Measurements from ENCODE around the gene OGDH.

Gene OGDH

GRCh38 chr7:44633254-44634186 is 27.1 kb downstream of the OGDH start:
- Histone ChIP-seq H3K4me3 (ENCODE audit: severe bottlenecking) (no peak overlapping the region), H3K27me3 (ENCODE audit: insufficient read depth, poor library complexity, severe bottlenecking) (no peaks in the 10 kb centered on the region), H3K27ac (ENCODE audit: poor library complexity, severe bottlenecking) (peak overlapping the region; percentile 47), H3K36me3 (ENCODE audit: low read depth) (peaks cover 25% of the 10 kb centered on the region), H3K9me3 (ENCODE audit: severe bottlenecking) (no peaks in the 10 kb centered on the region), H3K4me1 (ENCODE audit: insufficient read depth, poor library complexity, severe bottlenecking) (peaks cover 22% of the 10 kb centered on the region)
- DNase-seq (ENCODE audit: low spot score): no peak
- no peak for TF ChIP-seq CTCF (IDR thresholded peaks at IDR 0.05; ENCODE audit: poor library complexity, severe bottlenecking)
- peak; percentile 48 for ATAC-seq (ENCODE audit: low read depth)

GRCh38 chr7:44634187-44634838 is 27.9 kb downstream of the OGDH start:
- H3K4me1 ChIP-seq (ENCODE audit: insufficient read depth, poor library complexity, severe bottlenecking): peaks cover 30% of the 10 kb centered on the region
- no peak for DNase-seq (ENCODE audit: low spot score)
- ATAC-seq (ENCODE audit: low read depth): no peak; the same call in 2 of the 3 replicates

GRCh38 chr7:44634839-44635591 is 28.6 kb downstream of the OGDH start:
- Histone ChIP-seq H3K27ac (ENCODE audit: poor library complexity, severe bottlenecking) (peak overlapping the region; percentile 47), H3K4me3 (ENCODE audit: severe bottlenecking) (no peak overlapping the region), H3K36me3 (ENCODE audit: low read depth) (peaks cover 14% of the 10 kb centered on the region), H3K27me3 (ENCODE audit: insufficient read depth, poor library complexity, severe bottlenecking) (no peaks in the 10 kb centered on the region), H3K4me1 (ENCODE audit: insufficient read depth, poor library complexity, severe bottlenecking) (peaks cover 37% of the 10 kb centered on the region), H3K9me3 (ENCODE audit: severe bottlenecking) (no peaks in the 10 kb centered on the region)
- DNase-seq (ENCODE audit: low spot score) (no peak), ATAC-seq (ENCODE audit: low read depth) (no peak)
- TF ChIP-seq CTCF (IDR thresholded peaks at IDR 0.05; ENCODE audit: poor library complexity, severe bottlenecking): no peak

More at GRCh38 chr7:44634187-44634838, 27.9 kb downstream of the OGDH start:
- Histone ChIP-seq H3K9me3 (ENCODE audit: severe bottlenecking) (no peaks in the 10 kb centered on the region), H3K27me3 (ENCODE audit: insufficient read depth, poor library complexity, severe bottlenecking) (no peaks in the 10 kb centered on the region), H3K27ac (ENCODE audit: poor library complexity, severe bottlenecking) (peak overlapping the region; percentile 47), H3K4me3 (ENCODE audit: severe bottlenecking) (no peak overlapping the region), H3K36me3 (ENCODE audit: low read depth) (peaks cover 18% of the 10 kb centered on the region)
- TF ChIP-seq CTCF (IDR thresholded peaks at IDR 0.05; ENCODE audit: poor library complexity, severe bottlenecking): no peak

- ATAC-seq (ENCODE audit: low read depth): no peak
- Histone ChIP-seq H3K4me1 (ENCODE audit: insufficient read depth, poor library complexity, severe bottlenecking) (peaks cover 43% of the 10 kb centered on the region), H3K27me3 (ENCODE audit: insufficient read depth, poor library complexity, severe bottlenecking) (no peaks in the 10 kb centered on the region), H3K27ac (ENCODE audit: poor library complexity, severe bottlenecking) (peak overlapping the region; percentile 98), H3K4me3 (ENCODE audit: severe bottlenecking) (no peak overlapping the region), H3K9me3 (ENCODE audit: severe bottlenecking) (no peaks in the 10 kb centered on the region), H3K36me3 (ENCODE audit: low read depth) (peaks cover 4% of the 10 kb centered on the region; the same call in 1 of the 2 replicates)
- no peak for TF ChIP-seq CTCF (IDR thresholded peaks at IDR 0.05; ENCODE audit: poor library complexity, severe bottlenecking)
- DNase-seq (ENCODE audit: low spot score): no peak
These were observed 29.7 kb downstream of the OGDH start for GRCh38 chr7:44636041-44636584.
